ENCODE results near the gene ROPN1L. TPM values are rescaled to one million over a fixed set of nuclear protein-coding genes. Genes with fewer than 3 reads are reported as not detected.

The ROPN1L gene
- total and polyA plus RNA-seq, 10 of the 15 experiments (the other 5 are each of a cell fraction or from before 2014, with no cell fraction given) = 0.07 to 0.38 (median 0.22) TPM; not detected in 6

GRCh38 chr5:10465726-10466125, 24.0 kb downstream of the ROPN1L start:
- ATAC-seq (no peak), DNase-seq (ENCODE audit: low read depth, low spot score) (no peak), FAIRE-seq (no peak)
- Histone ChIP-seq H3K4me3 (no peak overlapping the region), H3K27me3 (replicated peaks in 1 of 2; ENCODE audit: control insufficient read depth in 2 of 2, insufficient read depth in 2 of 2, low read length in 1 of 2) (no peaks in the 10 kb centered on the region; a peak in 2 of 4 replicates), H3K9me3 (replicated peaks; ENCODE audit: control insufficient read depth, insufficient read depth, low read length) (no peaks in the 10 kb centered on the region), H3K9ac (ENCODE audit: control insufficient read depth, insufficient read depth, low read length) (no peak overlapping the region), H3K79me2 (ENCODE audit: control insufficient read depth, insufficient read depth, low read length) (no peaks in the 10 kb centered on the region), H4K20me1 (ENCODE audit: control insufficient read depth, insufficient read depth) (no peaks in the 10 kb centered on the region), H3K4me1 (ENCODE audit: control insufficient read depth, insufficient read depth, low read length) (peaks cover 5% of the 10 kb centered on the region; the same call in 1 of the 2 replicates), H3K27ac (ENCODE audit: control insufficient read depth, insufficient read depth) (no peak overlapping the region), H2AFZ (ENCODE audit: control insufficient read depth, low read depth, low read length) (no peak overlapping the region), H3K4me2 (ENCODE audit: control insufficient read depth, insufficient read depth) (no peak overlapping the region), H3K36me3 (ENCODE audit: control insufficient read depth in 2 of 2, insufficient read depth in 2 of 2, low read length in 1 of 2) (no peaks in the 10 kb centered on the region)
- in situ Hi-C loops (cut with MboI) (loop anchor here (25.0 kb wide), 2 partner anchors 722 to 1547 kb away; no protein-coding TSS in a partner anchor), intact Hi-C loops (cut with micrococcal nuclease; ENCODE audit: unreplicated experiment) (no loop called here)
- WGBS (ENCODE audit: insufficient coverage, insufficient replicate concordance, low lambda C conversion rate, missing lambda C conversion rate) = 73% methylated on average over 9 of the region's 10 CpGs
- SMC1A ChIA-PET (ENCODE audit: uncharacterized antibody, unreplicated experiment) = no interaction called here
- POLR2A ChIA-PET = no interaction called here
- BruUV-seq (replicated peaks) = no TSS peak
- RAD21 ChIA-PET (ENCODE audit: unreplicated experiment) = no interaction called here
- TF ChIP-seq ZBTB33 (IDR thresholded peaks at IDR 0.05) (no peak), CEBPB (IDR thresholded peaks at IDR 0.05; ENCODE audit: borderline replicate concordance in 1 of 2, low read depth in 2 of 2, low read length in 2 of 2) (no peak), MYB (IDR thresholded peaks at IDR 0.05; ENCODE audit: borderline replicate concordance, low read depth, low read length) (no peak), PML (IDR thresholded peaks at IDR 0.05; ENCODE audit: low read length) (no peak), KAT2A (conservative IDR thresholded peaks at IDR 0.05; ENCODE audit: control insufficient read depth, low read depth, low read length) (no peak), ESRRA (IDR thresholded peaks at IDR 0.05; ENCODE audit: low read length) (no peak), SIN3A (IDR thresholded peaks at IDR 0.05; ENCODE audit: low read depth, low read length) (no peak), LARP7 (IDR thresholded peaks at IDR 0.05) (no peak), CHD1 (IDR thresholded peaks at IDR 0.05; ENCODE audit: low read depth, low read length) (no peak)
- TF ChIP-seq, protein P1, sequence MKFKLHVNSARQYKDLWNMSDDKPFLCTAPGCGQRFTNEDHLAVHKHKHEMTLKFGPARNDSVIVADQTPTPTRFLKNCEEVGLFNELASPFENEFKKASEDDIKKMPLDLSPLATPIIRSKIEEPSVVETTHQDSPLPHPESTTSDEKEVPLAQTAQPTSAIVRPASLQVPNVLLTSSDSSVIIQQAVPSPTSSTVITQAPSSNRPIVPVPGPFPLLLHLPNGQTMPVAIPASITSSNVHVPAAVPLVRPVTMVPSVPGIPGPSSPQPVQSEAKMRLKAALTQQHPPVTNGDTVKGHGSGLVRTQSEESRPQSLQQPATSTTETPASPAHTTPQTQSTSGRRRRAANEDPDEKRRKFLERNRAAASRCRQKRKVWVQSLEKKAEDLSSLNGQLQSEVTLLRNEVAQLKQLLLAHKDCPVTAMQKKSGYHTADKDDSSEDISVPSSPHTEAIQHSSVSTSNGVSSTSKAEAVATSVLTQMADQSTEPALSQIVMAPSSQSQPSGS (IDR thresholded peaks at IDR 0.05; ENCODE audit: low read length) = no peak
- TF ChIP-seq, protein P2, sequence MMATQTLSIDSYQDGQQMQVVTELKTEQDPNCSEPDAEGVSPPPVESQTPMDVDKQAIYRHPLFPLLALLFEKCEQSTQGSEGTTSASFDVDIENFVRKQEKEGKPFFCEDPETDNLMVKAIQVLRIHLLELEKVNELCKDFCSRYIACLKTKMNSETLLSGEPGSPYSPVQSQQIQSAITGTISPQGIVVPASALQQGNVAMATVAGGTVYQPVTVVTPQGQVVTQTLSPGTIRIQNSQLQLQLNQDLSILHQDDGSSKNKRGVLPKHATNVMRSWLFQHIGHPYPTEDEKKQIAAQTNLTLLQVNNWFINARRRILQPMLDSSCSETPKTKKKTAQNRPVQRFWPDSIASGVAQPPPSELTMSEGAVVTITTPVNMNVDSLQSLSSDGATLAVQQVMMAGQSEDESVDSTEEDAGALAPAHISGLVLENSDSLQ (IDR thresholded peaks at IDR 0.05) = no peak
- CTCF ChIA-PET = no interaction called here

Data from GM12878 (cell line).